ENCODE results near the gene MEIS2.

The MEIS2 gene

DNA sequence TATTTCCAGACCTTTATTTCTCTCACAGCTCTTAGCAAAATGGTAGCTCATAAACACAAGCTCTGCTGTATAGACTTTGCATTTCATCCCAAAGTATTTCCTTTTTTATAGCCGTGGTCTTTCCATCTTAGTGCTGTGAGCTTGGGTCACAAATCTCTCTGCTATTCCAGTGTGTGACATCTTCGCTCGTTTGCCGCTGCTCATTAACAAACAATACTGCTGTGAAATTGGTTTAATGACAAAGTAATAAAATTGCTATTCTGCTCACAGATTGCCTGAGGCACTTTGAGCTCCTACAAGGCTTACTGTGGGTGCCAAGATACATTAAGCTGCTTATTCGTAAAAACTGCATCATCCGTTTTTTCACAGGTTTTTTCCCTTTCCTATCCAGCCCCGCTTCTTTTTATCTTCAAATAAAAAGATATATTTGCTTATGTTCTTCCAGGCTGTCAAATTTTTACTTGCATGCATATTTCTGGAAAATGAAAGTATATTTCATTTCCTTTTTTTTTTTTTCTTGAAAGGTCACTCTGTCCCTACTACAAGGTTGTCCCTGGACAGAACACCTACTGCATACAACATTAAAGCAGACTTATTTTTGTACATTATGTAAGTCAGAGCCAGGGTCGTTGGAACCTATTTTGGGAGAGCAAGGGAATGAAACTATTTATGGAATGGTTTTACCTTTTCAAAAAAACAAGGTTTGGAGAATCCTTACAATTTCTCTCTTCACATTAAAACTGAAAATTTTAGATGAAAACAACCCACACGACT is 174.5 kb downstream of the MEIS2 start (continued):
- TF ChIP-seq, protein P1, sequence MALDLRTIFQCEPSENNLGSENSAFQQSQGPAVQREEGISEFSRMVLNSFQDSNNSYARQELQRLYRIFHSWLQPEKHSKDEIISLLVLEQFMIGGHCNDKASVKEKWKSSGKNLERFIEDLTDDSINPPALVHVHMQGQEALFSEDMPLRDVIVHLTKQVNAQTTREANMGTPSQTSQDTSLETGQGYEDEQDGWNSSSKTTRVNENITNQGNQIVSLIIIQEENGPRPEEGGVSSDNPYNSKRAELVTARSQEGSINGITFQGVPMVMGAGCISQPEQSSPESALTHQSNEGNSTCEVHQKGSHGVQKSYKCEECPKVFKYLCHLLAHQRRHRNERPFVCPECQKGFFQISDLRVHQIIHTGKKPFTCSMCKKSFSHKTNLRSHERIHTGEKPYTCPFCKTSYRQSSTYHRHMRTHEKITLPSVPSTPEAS (tag by site-specific recombination; IDR thresholded peaks at IDR 0.05): peak; percentile 31; the same call in 1 of the 2 replicates
- TF ChIP-seq, protein P2, sequence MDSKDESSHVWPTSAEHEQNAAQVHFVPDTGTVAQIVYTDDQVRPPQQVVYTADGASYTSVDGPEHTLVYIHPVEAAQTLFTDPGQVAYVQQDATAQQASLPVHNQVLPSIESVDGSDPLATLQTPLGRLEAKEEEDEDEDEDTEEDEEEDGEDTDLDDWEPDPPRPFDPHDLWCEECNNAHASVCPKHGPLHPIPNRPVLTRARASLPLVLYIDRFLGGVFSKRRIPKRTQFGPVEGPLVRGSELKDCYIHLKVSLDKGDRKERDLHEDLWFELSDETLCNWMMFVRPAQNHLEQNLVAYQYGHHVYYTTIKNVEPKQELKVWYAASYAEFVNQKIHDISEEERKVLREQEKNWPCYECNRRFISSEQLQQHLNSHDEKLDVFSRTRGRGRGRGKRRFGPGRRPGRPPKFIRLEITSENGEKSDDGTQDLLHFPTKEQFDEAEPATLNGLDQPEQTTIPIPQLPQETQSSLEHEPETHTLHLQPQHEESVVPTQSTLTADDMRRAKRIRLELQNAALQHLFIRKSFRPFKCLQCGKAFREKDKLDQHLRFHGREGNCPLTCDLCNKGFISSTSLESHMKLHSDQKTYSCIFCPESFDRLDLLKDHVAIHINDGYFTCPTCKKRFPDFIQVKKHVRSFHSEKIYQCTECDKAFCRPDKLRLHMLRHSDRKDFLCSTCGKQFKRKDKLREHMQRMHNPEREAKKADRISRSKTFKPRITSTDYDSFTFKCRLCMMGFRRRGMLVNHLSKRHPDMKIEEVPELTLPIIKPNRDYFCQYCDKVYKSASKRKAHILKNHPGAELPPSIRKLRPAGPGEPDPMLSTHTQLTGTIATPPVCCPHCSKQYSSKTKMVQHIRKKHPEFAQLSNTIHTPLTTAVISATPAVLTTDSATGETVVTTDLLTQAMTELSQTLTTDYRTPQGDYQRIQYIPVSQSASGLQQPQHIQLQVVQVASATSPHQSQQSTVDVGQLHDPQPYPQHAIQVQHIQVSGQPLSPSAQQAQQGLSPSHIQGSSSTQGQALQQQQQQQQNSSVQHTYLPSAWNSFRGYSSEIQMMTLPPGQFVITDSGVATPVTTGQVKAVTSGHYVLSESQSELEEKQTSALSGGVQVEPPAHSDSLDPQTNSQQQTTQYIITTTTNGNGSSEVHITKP (tag by site-specific recombination; IDR thresholded peaks at IDR 0.05): no peak
- no peak for TF ChIP-seq ZNF548 (tag by site-specific recombination; IDR thresholded peaks at IDR 0.05)
- TF ChIP-seq ZNF274 (IDR thresholded peaks at IDR 0.05; ENCODE audit: low read length): no peak
- TF ChIP-seq ZNF274 (tag by site-specific recombination; IDR thresholded peaks at IDR 0.05; ENCODE audit: borderline replicate concordance): no peak
- peak; percentile 60 for TF ChIP-seq ZNF2 (tag by site-specific recombination; IDR thresholded peaks at IDR 0.05)
- TF ChIP-seq, protein P3, sequence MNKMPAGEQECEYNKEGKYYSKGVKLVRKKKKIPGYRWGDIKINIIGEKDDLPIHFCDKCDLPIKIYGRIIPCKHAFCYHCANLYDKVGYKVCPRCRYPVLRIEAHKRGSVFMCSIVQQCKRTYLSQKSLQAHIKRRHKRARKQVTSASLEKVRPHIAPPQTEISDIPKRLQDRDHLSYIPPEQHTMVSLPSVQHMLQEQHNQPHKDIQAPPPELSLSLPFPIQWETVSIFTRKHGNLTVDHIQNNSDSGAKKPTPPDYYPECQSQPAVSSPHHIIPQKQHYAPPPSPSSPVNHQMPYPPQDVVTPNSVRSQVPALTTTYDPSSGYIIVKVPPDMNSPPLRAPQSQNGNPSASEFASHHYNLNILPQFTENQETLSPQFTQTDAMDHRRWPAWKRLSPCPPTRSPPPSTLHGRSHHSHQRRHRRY (tag by site-specific recombination; IDR thresholded peaks at IDR 0.05): no peak
- TF ChIP-seq ZNF155 (tag by site-specific recombination; IDR thresholded peaks at IDR 0.05): no peak
- no peak for TF ChIP-seq ZNF23 (tag by site-specific recombination; IDR thresholded peaks at IDR 0.05; ENCODE audit: borderline replicate concordance)
- no peak for TF ChIP-seq YY1 (tag by site-specific recombination; IDR thresholded peaks at IDR 0.05)
- TF ChIP-seq ZNF561 (tag by site-specific recombination; IDR thresholded peaks at IDR 0.05; ENCODE audit: borderline replicate concordance): peak; percentile 90
- TF ChIP-seq ZNF571 (tag by site-specific recombination; IDR thresholded peaks at IDR 0.05): no peak
- no peak for TF ChIP-seq ZNF521 (tag by site-specific recombination; IDR thresholded peaks at IDR 0.05)
- TF ChIP-seq ZNF248 (tag by site-specific recombination; IDR thresholded peaks at IDR 0.05): no peak
- no peak for TF ChIP-seq KLF9 (tag by site-specific recombination; IDR thresholded peaks at IDR 0.05; ENCODE audit: low read depth)
- TF ChIP-seq ZNF174 (tag by site-specific recombination; IDR thresholded peaks at IDR 0.05): no peak
- peak; percentile 89 for TF ChIP-seq ZEB2 (tag by site-specific recombination; IDR thresholded peaks at IDR 0.05)
- TF ChIP-seq ZNF133 (tag by site-specific recombination; IDR thresholded peaks at IDR 0.05): no peak
- TF ChIP-seq KLF10 (tag by site-specific recombination; IDR thresholded peaks at IDR 0.05): peak; percentile 61; the same call in 1 of the 2 replicates
- no peak for TF ChIP-seq ZNF37A (tag by site-specific recombination; IDR thresholded peaks at IDR 0.05)
- TF ChIP-seq ZNF16 (tag by site-specific recombination; IDR thresholded peaks at IDR 0.05; ENCODE audit: low read depth): no peak
- TF ChIP-seq ZNF501 (tag by site-specific recombination; IDR thresholded peaks at IDR 0.05): peak; percentile 59; the same call in 1 of the 2 replicates
- TF ChIP-seq, protein P4, sequence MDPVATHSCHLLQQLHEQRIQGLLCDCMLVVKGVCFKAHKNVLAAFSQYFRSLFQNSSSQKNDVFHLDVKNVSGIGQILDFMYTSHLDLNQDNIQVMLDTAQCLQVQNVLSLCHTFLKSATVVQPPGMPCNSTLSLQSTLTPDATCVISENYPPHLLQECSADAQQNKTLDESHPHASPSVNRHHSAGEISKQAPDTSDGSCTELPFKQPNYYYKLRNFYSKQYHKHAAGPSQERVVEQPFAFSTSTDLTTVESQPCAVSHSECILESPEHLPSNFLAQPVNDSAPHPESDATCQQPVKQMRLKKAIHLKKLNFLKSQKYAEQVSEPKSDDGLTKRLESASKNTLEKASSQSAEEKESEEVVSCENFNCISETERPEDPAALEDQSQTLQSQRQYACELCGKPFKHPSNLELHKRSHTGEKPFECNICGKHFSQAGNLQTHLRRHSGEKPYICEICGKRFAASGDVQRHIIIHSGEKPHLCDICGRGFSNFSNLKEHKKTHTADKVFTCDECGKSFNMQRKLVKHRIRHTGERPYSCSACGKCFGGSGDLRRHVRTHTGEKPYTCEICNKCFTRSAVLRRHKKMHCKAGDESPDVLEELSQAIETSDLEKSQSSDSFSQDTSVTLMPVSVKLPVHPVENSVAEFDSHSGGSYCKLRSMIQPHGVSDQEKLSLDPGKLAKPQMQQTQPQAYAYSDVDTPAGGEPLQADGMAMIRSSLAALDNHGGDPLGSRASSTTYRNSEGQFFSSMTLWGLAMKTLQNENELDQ (tag by site-specific recombination; IDR thresholded peaks at IDR 0.05; ENCODE audit: low read depth): no peak
- TF ChIP-seq, protein P5, sequence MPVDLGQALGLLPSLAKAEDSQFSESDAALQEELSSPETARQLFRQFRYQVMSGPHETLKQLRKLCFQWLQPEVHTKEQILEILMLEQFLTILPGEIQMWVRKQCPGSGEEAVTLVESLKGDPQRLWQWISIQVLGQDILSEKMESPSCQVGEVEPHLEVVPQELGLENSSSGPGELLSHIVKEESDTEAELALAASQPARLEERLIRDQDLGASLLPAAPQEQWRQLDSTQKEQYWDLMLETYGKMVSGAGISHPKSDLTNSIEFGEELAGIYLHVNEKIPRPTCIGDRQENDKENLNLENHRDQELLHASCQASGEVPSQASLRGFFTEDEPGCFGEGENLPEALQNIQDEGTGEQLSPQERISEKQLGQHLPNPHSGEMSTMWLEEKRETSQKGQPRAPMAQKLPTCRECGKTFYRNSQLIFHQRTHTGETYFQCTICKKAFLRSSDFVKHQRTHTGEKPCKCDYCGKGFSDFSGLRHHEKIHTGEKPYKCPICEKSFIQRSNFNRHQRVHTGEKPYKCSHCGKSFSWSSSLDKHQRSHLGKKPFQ (tag by site-specific recombination; IDR thresholded peaks at IDR 0.05): peak; percentile 73
- peak; percentile 78 for TF ChIP-seq ZNF366 (tag by site-specific recombination; conservative IDR thresholded peaks at IDR 0.05)
- TF ChIP-seq ZNF837 (tag by site-specific recombination; IDR thresholded peaks at IDR 0.05): no peak
- TF ChIP-seq ZNF621 (tag by site-specific recombination; IDR thresholded peaks at IDR 0.05): no peak
- no peak for TF ChIP-seq ZNF121 (tag by site-specific recombination; IDR thresholded peaks at IDR 0.05)
- TF ChIP-seq ZNF114 (tag by site-specific recombination; IDR thresholded peaks at IDR 0.05): no peak
- TF ChIP-seq, protein P6, sequence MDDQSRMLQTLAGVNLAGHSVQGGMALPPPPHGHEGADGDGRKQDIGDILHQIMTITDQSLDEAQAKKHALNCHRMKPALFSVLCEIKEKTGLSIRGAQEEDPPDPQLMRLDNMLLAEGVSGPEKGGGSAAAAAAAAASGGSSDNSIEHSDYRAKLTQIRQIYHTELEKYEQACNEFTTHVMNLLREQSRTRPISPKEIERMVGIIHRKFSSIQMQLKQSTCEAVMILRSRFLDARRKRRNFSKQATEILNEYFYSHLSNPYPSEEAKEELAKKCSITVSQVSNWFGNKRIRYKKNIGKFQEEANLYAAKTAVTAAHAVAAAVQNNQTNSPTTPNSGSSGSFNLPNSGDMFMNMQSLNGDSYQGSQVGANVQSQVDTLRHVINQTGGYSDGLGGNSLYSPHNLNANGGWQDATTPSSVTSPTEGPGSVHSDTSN (CRISPR knock-in tag; IDR thresholded peaks at IDR 0.05): no peak

Data from HEK293 (cell line).